SU-DHL-6 (cell line): Measurements from ENCODE around the gene MAN1B1.

Experiments
- H2AFZ ChIP-seq: fragments of 200-600 bp; sonication (generic); 2 replicates; pipeline ENCODE4 v1.6.1; 2014; ENCODE audit warnings: low read depth, mild to moderate bottlenecking, moderate library complexity, mixed read lengths, antibody characterized with exemption, low read length; ENCODE audit not compliant: severe bottlenecking
- H3F3A ChIP-seq: fragments of 200-600 bp; shearing (Covaris generic); 2 replicates; pipeline ENCODE4 v1.6.0; 2016; ENCODE audit warnings: antibody characterized with exemption, mild to moderate bottlenecking; ENCODE audit not compliant: insufficient read depth
- H3K27ac ChIP-seq: fragments of 200-600 bp; sonication (generic); 2 replicates; pipeline ENCODE4 v1.5.1; 2016; ENCODE audit warnings: low read depth, mild to moderate bottlenecking, low read length, moderate library complexity, mixed read lengths
- H3K27me3 ChIP-seq: fragments of 200-600 bp; sonication (generic), shearing (Covaris generic); 2 replicates; pipeline ENCODE4 v1.6.0; 2014; ENCODE audit warnings: mild to moderate bottlenecking, low read length
- H3K36me3 ChIP-seq: fragments of 200-600 bp; sonication (generic); 2 replicates; pipeline ENCODE4 v1.6.1; 2014; ENCODE audit warnings: mild to moderate bottlenecking, low read length, mixed read lengths
- H3K4me2 ChIP-seq: fragments of 300-600, 200-600 bp; shearing (Covaris generic), sonication (generic); 2 replicates; pipeline ENCODE4 v1.6.0; 2014; ENCODE audit warnings: low read length, low read depth, mild to moderate bottlenecking; ENCODE audit not compliant: poor library complexity, severe bottlenecking
- H3K4me3 ChIP-seq: fragments of 200-600 bp; sonication (generic); 2 replicates; pipeline ENCODE4 v1.5.1; 2014; ENCODE audit warnings: antibody characterized with exemption, low read length, mild to moderate bottlenecking, mixed read lengths; ENCODE audit not compliant: insufficient read depth, poor library complexity, severe bottlenecking
- H3K79me2 ChIP-seq: fragments of 200-600 bp; sonication (generic); 2 replicates; pipeline ENCODE4 v1.6.1; 2014; ENCODE audit warnings: mild to moderate bottlenecking, low read length, moderate library complexity; ENCODE audit not compliant: insufficient read depth
- H3K9ac ChIP-seq: fragments of 200-600 bp; sonication (generic); 2 replicates; pipeline ENCODE4 v1.7.0; 2014; ENCODE audit warnings: mild to moderate bottlenecking, low read length
- H3K9me2 ChIP-seq: fragments of 200-600 bp; sonication (generic); replicated peaks from 2 replicates; pipeline ENCODE4 v1.6.1; 2014; ENCODE audit warnings: low read length; ENCODE audit not compliant: insufficient read depth
- H3K9me3 ChIP-seq: fragments of 200-600 bp; sonication (generic); 2 replicates; pipeline ENCODE4 v1.6.1; 2014; ENCODE audit warnings: low read length, mixed read lengths; ENCODE audit not compliant: insufficient read depth
- H4K20me1 ChIP-seq: fragments of 200-600 bp; sonication (generic); 2 replicates; pipeline ENCODE4 v1.6.1; 2014; ENCODE audit warnings: low read depth, mild to moderate bottlenecking, antibody characterized with exemption, low read length, moderate library complexity, mixed read lengths
- EZH2phosphoT487 ChIP-seq: fragments of 200-600 bp; sonication (generic), shearing (Covaris generic); conservative IDR thresholded peaks from 2 replicates; pipeline ENCODE4 v1.6.1; 2018; ENCODE audit warnings: mild to moderate bottlenecking, antibody characterized with exemption, low read length, moderate library complexity, mixed read lengths
- TF ChIP-seq, protein P1 (sequence below): fragments of 200-600 bp; sonication (generic); IDR thresholded peaks from one replicate; pipeline ENCODE4 v1.5.1; 2017; ENCODE audit warnings: antibody characterized with exemption, mild to moderate bottlenecking, low read length, moderate library complexity; ENCODE audit not compliant: insufficient read depth, poor library complexity, severe bottlenecking

MAN1B1 gene

DNA sequence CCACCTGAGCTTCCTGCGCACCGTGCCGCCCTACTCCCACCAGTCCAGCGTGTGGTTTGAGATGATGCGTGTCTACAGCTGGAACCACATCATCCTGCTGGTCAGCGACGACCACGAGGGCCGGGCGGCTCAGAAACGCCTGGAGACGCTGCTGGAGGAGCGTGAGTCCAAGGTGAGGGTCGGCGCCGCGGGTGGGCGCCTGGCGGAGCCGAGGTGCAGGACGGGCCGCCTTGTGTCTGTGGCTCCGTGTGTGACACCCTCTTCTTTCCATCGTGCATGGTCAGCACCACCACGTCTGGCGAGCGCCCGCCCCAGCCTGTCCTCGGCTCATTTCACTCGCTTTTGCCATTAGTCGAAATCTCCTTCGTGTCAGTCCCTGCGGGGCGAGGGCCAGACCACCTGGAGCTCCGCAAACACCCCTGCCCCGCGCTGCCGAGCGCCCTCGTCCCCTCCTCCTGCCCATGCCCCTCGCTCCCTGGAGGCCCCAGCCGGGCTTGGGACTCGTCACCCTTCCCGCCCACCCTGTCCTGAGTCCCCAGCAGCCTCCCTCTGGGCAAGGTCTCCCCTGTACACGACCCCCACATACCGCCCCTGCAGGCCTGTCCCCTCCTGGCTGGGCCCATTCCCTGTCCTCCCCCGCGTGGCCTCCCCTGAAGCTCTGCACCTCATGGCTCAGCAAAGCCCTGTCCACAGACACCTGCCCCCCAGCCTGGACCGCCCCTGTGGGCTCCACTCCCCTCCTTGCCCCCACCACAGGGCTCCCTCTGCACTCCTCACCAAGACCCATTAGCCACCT, 59.1 kb downstream of the MAN1B1 start:
- TF ChIP-seq, protein P1, sequence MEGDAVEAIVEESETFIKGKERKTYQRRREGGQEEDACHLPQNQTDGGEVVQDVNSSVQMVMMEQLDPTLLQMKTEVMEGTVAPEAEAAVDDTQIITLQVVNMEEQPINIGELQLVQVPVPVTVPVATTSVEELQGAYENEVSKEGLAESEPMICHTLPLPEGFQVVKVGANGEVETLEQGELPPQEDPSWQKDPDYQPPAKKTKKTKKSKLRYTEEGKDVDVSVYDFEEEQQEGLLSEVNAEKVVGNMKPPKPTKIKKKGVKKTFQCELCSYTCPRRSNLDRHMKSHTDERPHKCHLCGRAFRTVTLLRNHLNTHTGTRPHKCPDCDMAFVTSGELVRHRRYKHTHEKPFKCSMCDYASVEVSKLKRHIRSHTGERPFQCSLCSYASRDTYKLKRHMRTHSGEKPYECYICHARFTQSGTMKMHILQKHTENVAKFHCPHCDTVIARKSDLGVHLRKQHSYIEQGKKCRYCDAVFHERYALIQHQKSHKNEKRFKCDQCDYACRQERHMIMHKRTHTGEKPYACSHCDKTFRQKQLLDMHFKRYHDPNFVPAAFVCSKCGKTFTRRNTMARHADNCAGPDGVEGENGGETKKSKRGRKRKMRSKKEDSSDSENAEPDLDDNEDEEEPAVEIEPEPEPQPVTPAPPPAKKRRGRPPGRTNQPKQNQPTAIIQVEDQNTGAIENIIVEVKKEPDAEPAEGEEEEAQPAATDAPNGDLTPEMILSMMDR = no peak
- TF ChIP-seq EZH2phosphoT487 = no peak
- Histone ChIP-seq H3K27ac (no peak overlapping the region), H3K9ac (no peak overlapping the region)

GRCh38 chr9:137146527-137146918, 59.7 kb downstream of the MAN1B1 start:
- Histone ChIP-seq H3K9me2 (no peaks in the 10 kb centered on the region), H3K4me3 (no peak overlapping the region), H3K79me2 (no peaks in the 10 kb centered on the region), H3K9me3 (no peaks in the 10 kb centered on the region), H3K9ac (no peak overlapping the region), H4K20me1 (no peaks in the 10 kb centered on the region), H2AFZ (no peak overlapping the region), H3F3A (peaks cover 11% of the 10 kb centered on the region; the same call in 1 of the 2 replicates), H3K27ac (no peak overlapping the region), H3K36me3 (no peaks in the 10 kb centered on the region), H3K27me3 (no peaks in the 10 kb centered on the region), H3K4me2 (no peak overlapping the region)
- no peak for TF ChIP-seq EZH2phosphoT487
- TF ChIP-seq, protein P1 = no peak

More for the DNA sequence above, 59.1 kb downstream of the MAN1B1 start:
- Histone ChIP-seq H3K9me3 (no peaks in the 10 kb centered on the region), H2AFZ (no peak overlapping the region), H3K4me3 (no peak overlapping the region), H3K36me3 (no peaks in the 10 kb centered on the region), H3K27me3 (no peaks in the 10 kb centered on the region), H3K4me2 (no peak overlapping the region), H3K9me2 (no peaks in the 10 kb centered on the region), H3F3A (peaks cover 8% of the 10 kb centered on the region; the same call in 1 of the 2 replicates), H3K79me2 (no peaks in the 10 kb centered on the region), H4K20me1 (no peaks in the 10 kb centered on the region)

- Histone ChIP-seq H3K27me3 (no peaks in the 10 kb centered on the region), H3K4me3 (no peak overlapping the region), H3K4me2 (no peak overlapping the region), H3K27ac (no peak overlapping the region), H2AFZ (no peak overlapping the region), H3K9ac (no peak overlapping the region), H3K9me2 (no peaks in the 10 kb centered on the region), H3K79me2 (no peaks in the 10 kb centered on the region), H3K9me3 (no peaks in the 10 kb centered on the region), H4K20me1 (no peaks in the 10 kb centered on the region), H3F3A (peaks cover 13% of the 10 kb centered on the region; the same call in 1 of the 2 replicates), H3K36me3 (no peaks in the 10 kb centered on the region)
- TF ChIP-seq EZH2phosphoT487 = no peak
- TF ChIP-seq, protein P1 = no peak
Observed at GRCh38 chr9:137147091-137147792, 60.5 kb downstream of the MAN1B1 start.
